ENCODE data around the gene PLEKHA8.

- TF ChIP-seq YY1 (IDR thresholded peaks at IDR 0.05; ENCODE audit: low read depth) (no peak), REST (IDR thresholded peaks at IDR 0.05; ENCODE audit: low read depth) (no peak), MAX (IDR thresholded peaks at IDR 0.05) (no peak), FOXM1 (IDR thresholded peaks at IDR 0.05; ENCODE audit: borderline replicate concordance, low read depth) (no peak), CEBPB (IDR thresholded peaks at IDR 0.05) (no peak), USF1 (IDR thresholded peaks at IDR 0.05) (no peak), EP300 (IDR thresholded peaks at IDR 0.05; ENCODE audit: borderline replicate concordance) (no peak), TAF1 (IDR thresholded peaks at IDR 0.05; ENCODE audit: low read depth) (no peak)
Observed at GRCh38 chr7:30062587-30062986, 34.4 kb downstream of the PLEKHA8 start.

Data from Ishikawa (cell line).